Measurements from ENCODE around the gene MYH1. TPM values are rescaled to one million over a fixed set of nuclear protein-coding genes. Genes with fewer than 3 reads are reported as not detected.

Gene MYH1
- total RNA-seq, 2 experiments from 2014 or later = not detected

- Histone ChIP-seq H3K4me1 (ENCODE audit: insufficient read depth, low read length) (no peaks in the 10 kb centered on the region), H3K4me3 (ENCODE audit: low read length) (no peak overlapping the region), H3K27ac (ENCODE audit: low read depth in 1 of 2, low read length in 2 of 2) (no peak overlapping the region), H3K9me3 (ENCODE audit: control insufficient read depth in 1 of 2, insufficient read depth in 1 of 2, low read length in 2 of 2) (no peaks in the 10 kb centered on the region), H3K27me3 (ENCODE audit: control insufficient read depth in 1 of 2, insufficient read depth in 2 of 2, low read length in 2 of 2) (peaks cover 0 to 3% of the 10 kb centered on the region in 2 experiments), H3K36me3 (ENCODE audit: insufficient read depth, low read length) (no peaks in the 10 kb centered on the region)
- ChIA-PET POLR2A (no interaction called here), CTCF (no interaction called here)
- Mint-ChIP-seq H3K4me1 (ENCODE audit: low read depth) (no peaks in the 10 kb centered on the region), H3K36me3 (ENCODE audit: low read depth) (no peaks in the 10 kb centered on the region), H3K9me3 (no peaks in the 10 kb centered on the region), H3K4me3 (no peak overlapping the region), H3K27me3 (peaks cover 16% of the 10 kb centered on the region), H3K27ac (no peak overlapping the region)
- no peak for ATAC-seq (ENCODE audit: poor library complexity)
- intact Hi-C loops (cut with DNase I, micrococcal nuclease) = no loop called here
- no peak for DNase-seq
- TF ChIP-seq, protein P1, sequence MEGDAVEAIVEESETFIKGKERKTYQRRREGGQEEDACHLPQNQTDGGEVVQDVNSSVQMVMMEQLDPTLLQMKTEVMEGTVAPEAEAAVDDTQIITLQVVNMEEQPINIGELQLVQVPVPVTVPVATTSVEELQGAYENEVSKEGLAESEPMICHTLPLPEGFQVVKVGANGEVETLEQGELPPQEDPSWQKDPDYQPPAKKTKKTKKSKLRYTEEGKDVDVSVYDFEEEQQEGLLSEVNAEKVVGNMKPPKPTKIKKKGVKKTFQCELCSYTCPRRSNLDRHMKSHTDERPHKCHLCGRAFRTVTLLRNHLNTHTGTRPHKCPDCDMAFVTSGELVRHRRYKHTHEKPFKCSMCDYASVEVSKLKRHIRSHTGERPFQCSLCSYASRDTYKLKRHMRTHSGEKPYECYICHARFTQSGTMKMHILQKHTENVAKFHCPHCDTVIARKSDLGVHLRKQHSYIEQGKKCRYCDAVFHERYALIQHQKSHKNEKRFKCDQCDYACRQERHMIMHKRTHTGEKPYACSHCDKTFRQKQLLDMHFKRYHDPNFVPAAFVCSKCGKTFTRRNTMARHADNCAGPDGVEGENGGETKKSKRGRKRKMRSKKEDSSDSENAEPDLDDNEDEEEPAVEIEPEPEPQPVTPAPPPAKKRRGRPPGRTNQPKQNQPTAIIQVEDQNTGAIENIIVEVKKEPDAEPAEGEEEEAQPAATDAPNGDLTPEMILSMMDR (IDR thresholded peaks at IDR 0.05) = no peak
Observed at GRCh38 chr17:10532026-10532425, 13.7 kb upstream of the MYH1 start.

DNA sequence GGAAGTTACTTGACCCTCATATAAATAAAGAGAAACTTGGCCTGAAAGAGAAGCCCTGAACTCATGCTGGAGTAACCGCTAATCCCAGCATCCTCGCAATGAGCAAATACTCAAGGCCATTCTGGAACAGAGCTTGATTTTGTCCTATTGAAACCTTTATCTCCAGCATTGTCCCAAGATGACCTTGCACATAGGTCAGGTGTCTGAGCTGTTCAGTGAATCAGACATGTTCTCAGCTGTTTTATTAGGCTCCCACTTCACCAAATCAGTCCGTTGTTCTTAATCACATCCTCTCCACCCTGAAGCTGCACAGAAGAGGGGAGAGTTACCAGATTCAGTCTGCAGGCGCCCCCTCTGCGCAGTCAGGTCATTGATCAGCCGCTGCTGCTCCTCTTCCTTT, 9.1 kb upstream of the MYH1 start:
- CTCF ChIA-PET = no interaction called here
- H3K36me3 ChIP-seq (ENCODE audit: insufficient read depth, low read length) = no peaks in the 10 kb centered on the region
- no peaks in the 10 kb centered on the region for H3K4me1 ChIP-seq (ENCODE audit: insufficient read depth, low read length)
- intact Hi-C loops (cut with DNase I, micrococcal nuclease) = no loop called here
- POLR2A ChIA-PET = no interaction called here
- no peak overlapping the region for H3K27ac Mint-ChIP-seq
- no peaks in the 10 kb centered on the region for H3K4me1 Mint-ChIP-seq (ENCODE audit: low read depth)
- peaks cover 4% of the 10 kb centered on the region for H3K27me3 Mint-ChIP-seq
- H3K27ac ChIP-seq (ENCODE audit: low read depth in 1 of 2, low read length in 2 of 2) = no peak overlapping the region
- no peaks in the 10 kb centered on the region for H3K9me3 Mint-ChIP-seq
- TF ChIP-seq, protein P1 (IDR thresholded peaks at IDR 0.05) = no peak
- H3K9me3 ChIP-seq (ENCODE audit: control insufficient read depth in 1 of 2, insufficient read depth in 1 of 2, low read length in 2 of 2) = no peaks in the 10 kb centered on the region
- H3K36me3 Mint-ChIP-seq (ENCODE audit: low read depth) = no peaks in the 10 kb centered on the region
- DNase-seq (no peak), ATAC-seq (ENCODE audit: poor library complexity) (no peak)
- H3K4me3 ChIP-seq (ENCODE audit: low read length) = no peak overlapping the region
- H3K4me3 Mint-ChIP-seq = no peak overlapping the region
- H3K27me3 ChIP-seq (ENCODE audit: control insufficient read depth in 1 of 2, insufficient read depth in 2 of 2, low read length in 2 of 2) = no peaks in the 10 kb centered on the region

GRCh38 chr17:10526517-10526916, 8.2 kb upstream of the MYH1 start:
- CTCF ChIA-PET = no interaction called here
- H3K36me3 Mint-ChIP-seq (ENCODE audit: low read depth) = no peaks in the 10 kb centered on the region

More at GRCh38 chr17:10526517-10526916, 8.2 kb upstream of the MYH1 start:
- no peak for ATAC-seq (ENCODE audit: poor library complexity)
- TF ChIP-seq, protein P1 (IDR thresholded peaks at IDR 0.05) = no peak
- H3K27me3 Mint-ChIP-seq = peaks cover 4% of the 10 kb centered on the region
- Histone ChIP-seq H3K27me3 (ENCODE audit: control insufficient read depth in 1 of 2, insufficient read depth in 2 of 2, low read length in 2 of 2) (no peaks in the 10 kb centered on the region), H3K4me3 (ENCODE audit: low read length) (no peak overlapping the region), H3K9me3 (ENCODE audit: control insufficient read depth in 1 of 2, insufficient read depth in 1 of 2, low read length in 2 of 2) (no peaks in the 10 kb centered on the region), H3K36me3 (ENCODE audit: insufficient read depth, low read length) (no peaks in the 10 kb centered on the region), H3K4me1 (ENCODE audit: insufficient read depth, low read length) (no peaks in the 10 kb centered on the region), H3K27ac (ENCODE audit: low read depth in 1 of 2, low read length in 2 of 2) (no peak overlapping the region)
- no peak overlapping the region for H3K4me3 Mint-ChIP-seq
- POLR2A ChIA-PET = no interaction called here
- intact Hi-C loops (cut with DNase I, micrococcal nuclease) = no loop called here
- H3K9me3 Mint-ChIP-seq = no peaks in the 10 kb centered on the region
- no peaks in the 10 kb centered on the region for H3K4me1 Mint-ChIP-seq (ENCODE audit: low read depth)
- H3K27ac Mint-ChIP-seq = no peak overlapping the region
- DNase-seq = no peak
